IMR-90 (cell line): ENCODE results near the gene OSCAR. TPM values are rescaled to one million over a fixed set of nuclear protein-coding genes. Genes with fewer than 3 reads are reported as not detected.

Source experiments
- ATAC-seq: fragments of 200-7000 bp; cut with Tn5 transposase; 2 replicates; pipeline ENCODE4 v1.9.1; 2020; ENCODE audit warnings: low read depth, mild to moderate bottlenecking, moderate library complexity
- BruUV-seq: library from RNA; stranded (reverse); fragments of 400-500 nt; replicated peaks from 2 replicates; lab custom pipeline; 2021; lab: Mats Ljungman, UMichigan
- CTCF ChIA-PET: fragments of 300-600 bp; formaldehyde crosslinking; extraction: SDS; loops from one replicate; lab custom pipeline; 2021; ENCODE audit warnings: antibody characterized with exemption; lab: Yijun Ruan, JAX
- POLR2A ChIA-PET: fragments of 300-600 bp; sonication (Branson Sonifier 250); formaldehyde crosslinking; loops from one replicate; lab custom pipeline; 2022; ENCODE audit warnings: antibody characterized with exemption; ENCODE audit not compliant: unreplicated experiment; lab: Charles Lee
- DNase-seq: peaks from one replicate; pipeline ENCODE4 v3.0.0; 2013
- H2AFZ ChIP-seq: replicated peaks from 2 replicates; pipeline ENCODE3; 2013; ENCODE audit warnings: low read length, mild to moderate bottlenecking; ENCODE audit not compliant: poor library complexity
- H2AK5ac ChIP-seq: 2 replicates; pipeline ENCODE4 v1.6.1; 2013; ENCODE audit warnings: low read depth, low read length, inconsistent platforms
- H2AK9ac ChIP-seq: replicated peaks from 2 replicates; pipeline ENCODE3; 2013; ENCODE audit warnings: mild to moderate bottlenecking, low read depth, low read length, moderate library complexity; ENCODE audit not compliant: poor library complexity
- H2BK120ac ChIP-seq: 2 replicates; pipeline ENCODE4 v1.6.1; 2013; ENCODE audit warnings: low read depth, low read length, inconsistent platforms
- H2BK15ac ChIP-seq: 3 replicates; pipeline ENCODE4 v1.6.1; 2013; ENCODE audit warnings: low read depth, low read length, inconsistent platforms
- H2BK20ac ChIP-seq: 2 replicates; pipeline ENCODE4 v1.6.1; 2013; ENCODE audit warnings: low read depth, mild to moderate bottlenecking, inconsistent platforms, low read length, moderate library complexity
- H2BK5ac ChIP-seq: 2 replicates; pipeline ENCODE4 v1.6.1; 2013; ENCODE audit warnings: mild to moderate bottlenecking, low read depth, low read length, inconsistent platforms; ENCODE audit not compliant: poor library complexity, severe bottlenecking
- H3K14ac ChIP-seq: replicated peaks from 2 replicates; pipeline ENCODE4 v1.6.1; 2013; ENCODE audit warnings: low read depth, low read length, inconsistent platforms
- H3K18ac ChIP-seq: 2 replicates; pipeline ENCODE4 v1.6.1; 2013; ENCODE audit warnings: low read depth, low read length, control low read depth
- H3K23ac ChIP-seq: 2 replicates; pipeline ENCODE4 v1.6.1; 2013; ENCODE audit warnings: low read depth, low read length, inconsistent platforms
- H3K27ac ChIP-seq: 2 replicates; pipeline ENCODE4 v1.5.1; 2013; ENCODE audit warnings: mild to moderate bottlenecking, control low read depth, low read length; ENCODE audit not compliant: insufficient read depth
- H3K27me3 ChIP-seq: 2 replicates; pipeline ENCODE4 v1.6.1; 2013; ENCODE audit warnings: low read length; ENCODE audit not compliant: control insufficient read depth, insufficient read depth
- H3K36me3 ChIP-seq: 2 replicates; pipeline ENCODE4 v1.6.1; 2013; ENCODE audit warnings: low read length, mixed read lengths; ENCODE audit not compliant: control insufficient read depth, insufficient read depth
- H3K4ac ChIP-seq: 2 replicates; pipeline ENCODE4 v1.6.1; 2013; ENCODE audit warnings: low read depth, low read length, inconsistent platforms
- H3K4me1 ChIP-seq: 2 replicates; pipeline ENCODE4 v1.6.1; 2013; ENCODE audit warnings: low read length, mixed read lengths; ENCODE audit not compliant: control insufficient read depth, insufficient read depth
- H3K4me2 ChIP-seq: 2 replicates; pipeline ENCODE4 v1.6.1; 2013; ENCODE audit warnings: low read depth, mild to moderate bottlenecking, control low read depth, low read length, moderate library complexity
- H3K4me3 ChIP-seq: 2 replicates; pipeline ENCODE4 v1.5.1; 2013; ENCODE audit warnings: low read depth, mild to moderate bottlenecking, control low read depth, low read length, moderate library complexity; ENCODE audit not compliant: insufficient read depth
- H3K56ac ChIP-seq: 2 replicates; pipeline ENCODE4 v1.6.1; 2013; ENCODE audit warnings: low read length, inconsistent platforms; ENCODE audit not compliant: insufficient read depth; ENCODE audit errors: extremely low read depth
- H3K79me1 ChIP-seq, 2 experiments: 2 replicates each; pipeline ENCODE4 v1.6.1; 2013; ENCODE audit warnings: low read length in 2 of 2, inconsistent platforms in 1 of 2, low read depth in 1 of 2
- H3K9ac ChIP-seq: 2 replicates; pipeline ENCODE4 v1.6.1; 2013; ENCODE audit warnings: low read depth, low read length, control low read depth
- H3K9me1 ChIP-seq: 2 replicates; pipeline ENCODE4 v1.6.1; 2013; ENCODE audit warnings: low read length, inconsistent platforms; ENCODE audit not compliant: insufficient read depth
- H3K9me3 ChIP-seq: 2 replicates; pipeline ENCODE4 v1.6.1; 2013; ENCODE audit warnings: low read length; ENCODE audit not compliant: control insufficient read depth, insufficient read depth
- H4K20me1 ChIP-seq: 2 replicates; pipeline ENCODE4 v1.6.1; 2013; ENCODE audit warnings: low read length, inconsistent platforms; ENCODE audit not compliant: insufficient read depth
- H4K5ac ChIP-seq: 2 replicates; pipeline ENCODE4 v1.6.1; 2013; ENCODE audit warnings: mild to moderate bottlenecking, low read depth, low read length, control low read depth
- H4K8ac ChIP-seq, 2 experiments: 2 replicates each; pipeline ENCODE4 v1.6.1; 2013; ENCODE audit warnings: low read depth in 2 of 2, low read length in 2 of 2, control low read depth in 1 of 2, inconsistent platforms in 1 of 2
- H4K91ac ChIP-seq: 2 replicates; pipeline ENCODE4 v1.6.1; 2013; ENCODE audit warnings: low read depth, low read length, inconsistent platforms; ENCODE audit not compliant: insufficient read depth
- CEBPB ChIP-seq: IDR thresholded peaks from 2 replicates; pipeline ENCODE4 v1.6.1; 2012; ENCODE audit warnings: low read depth, low read length, improper control_type of control experiment
- CHD1 ChIP-seq: IDR thresholded peaks from 2 replicates; pipeline ENCODE4 v1.6.1; 2012; ENCODE audit warnings: low read depth, low read length, improper control_type of control experiment
- POLR2A ChIP-seq: IDR thresholded peaks from 2 replicates; pipeline ENCODE4 v1.6.1; 2012; ENCODE audit warnings: mild to moderate bottlenecking, low read depth, low read length
- USF2 ChIP-seq: fragments of 150-350 bp; IDR thresholded peaks from 2 replicates; pipeline ENCODE4 v1.6.1; 2017; ENCODE audit warnings: mild to moderate bottlenecking, antibody characterized with exemption, low read length, low read depth
- WGBS, 2 experiments: methylation state at CpG; one replicate each; pipeline versions ENCODE4 v1.1.5 to v1.1.7; 2013; ENCODE audit warnings: missing lambda C conversion rate in 2 of 2; ENCODE audit not compliant: insufficient read length in 1 of 2; ENCODE audit errors: extremely low coverage in 2 of 2; 5-methylcytosine and 5-hydroxymethylcytosine counted together
- dilution Hi-C: fragments of 300-500 bp; cut with HindIII; formaldehyde crosslinking; loops from one replicate; pipeline ENCODE4 v1.14.3; 2018; ENCODE audit warnings: low sequenced_read_pairs; ENCODE audit not compliant: unreplicated experiment
- in situ Hi-C: fragments of 300-500 bp; cut with MboI; formaldehyde crosslinking; loops from 3 replicates; pipeline ENCODE4 v1.14.3; 2019; ENCODE audit warnings: low sequenced_read_pairs, inconsistent platforms, mixed read lengths
- intact Hi-C: fragments of 100-400 bp; cut with micrococcal nuclease; formaldehyde crosslinking; loops from 2 replicates; pipeline ENCODE4 v1.10.0; 2022
- polyA plus RNA-seq, 3 experiments: library from polyadenylated mRNA; depleted of rRNA; stranded (reverse); fragments of >200 nt; gene quantifications; 2 replicates each; pipeline ENCODE4 v1.2.3, GENCODE V29; 2012; ENCODE audit warnings: low replicate concordance in 1 of 3
- total RNA-seq: library from RNA; depleted of rRNA; stranded (reverse); fragments of >200 nt; gene quantifications from 2 replicates; pipeline ENCODE4 v1.2.3, GENCODE V29; 2012

The OSCAR gene
- total and polyA plus RNA-seq, 2 of the 4 experiments (the other 2 are of a cell fraction) = 0.15 TPM; not detected in 1

- Histone ChIP-seq H4K20me1 (no peaks in the 10 kb centered on the region), H2AK5ac (no peak overlapping the region), H3K4me1 (no peaks in the 10 kb centered on the region), H2BK5ac (no peak overlapping the region), H3K14ac (no peak overlapping the region), H3K27me3 (no peaks in the 10 kb centered on the region), H3K18ac (no peak overlapping the region), H2BK15ac (no peak overlapping the region), H4K8ac (no peak overlapping the region), H4K91ac (no peak overlapping the region), H3K36me3 (peaks cover 62% of the 10 kb centered on the region), H3K23ac (no peak overlapping the region), H3K56ac (no peak overlapping the region), H3K27ac (no peak overlapping the region), H2BK120ac (no peak overlapping the region), H2AFZ (no peak overlapping the region), H3K4ac (no peak overlapping the region), H3K4me2 (no peak overlapping the region), H3K4me3 (no peak overlapping the region), H3K79me1 (no peaks in the 10 kb centered on the region), H3K9ac (no peak overlapping the region), H3K9me1 (no peaks in the 10 kb centered on the region), H4K5ac (no peak overlapping the region), H2BK20ac (no peak overlapping the region), H3K9me3 (no peaks in the 10 kb centered on the region), H2AK9ac (no peak overlapping the region)
- intact Hi-C loops (no loop called here), dilution Hi-C loops (no loop called here), in situ Hi-C loops (loop anchor here (25.0 kb wide), 1 partner anchor 1534 kb away; the partner anchor contains the start of gene U2AF2)
- DNase-seq = no peak
- ChIA-PET POLR2A (no interaction called here), CTCF (no interaction called here)
- ATAC-seq = no peak
- 95% methylated on average over 11 of the region's 20 CpGs; no CpG with 5 or more reads in 1 of the 2 experiments for WGBS, 2 experiments
- TF ChIP-seq USF2 (no peak), CEBPB (no peak), POLR2A (no peak), CHD1 (no peak)
- BruUV-seq = no TSS peak
Observed at GRCh38 chr19:54128441-54128725, 27.8 kb upstream of the OSCAR start.
